ENCODE results near the gene DMC1.
A peak's percentile ranks its signal among the peaks of the same experiment; 100 is the strongest.

Gene DMC1

DNA sequence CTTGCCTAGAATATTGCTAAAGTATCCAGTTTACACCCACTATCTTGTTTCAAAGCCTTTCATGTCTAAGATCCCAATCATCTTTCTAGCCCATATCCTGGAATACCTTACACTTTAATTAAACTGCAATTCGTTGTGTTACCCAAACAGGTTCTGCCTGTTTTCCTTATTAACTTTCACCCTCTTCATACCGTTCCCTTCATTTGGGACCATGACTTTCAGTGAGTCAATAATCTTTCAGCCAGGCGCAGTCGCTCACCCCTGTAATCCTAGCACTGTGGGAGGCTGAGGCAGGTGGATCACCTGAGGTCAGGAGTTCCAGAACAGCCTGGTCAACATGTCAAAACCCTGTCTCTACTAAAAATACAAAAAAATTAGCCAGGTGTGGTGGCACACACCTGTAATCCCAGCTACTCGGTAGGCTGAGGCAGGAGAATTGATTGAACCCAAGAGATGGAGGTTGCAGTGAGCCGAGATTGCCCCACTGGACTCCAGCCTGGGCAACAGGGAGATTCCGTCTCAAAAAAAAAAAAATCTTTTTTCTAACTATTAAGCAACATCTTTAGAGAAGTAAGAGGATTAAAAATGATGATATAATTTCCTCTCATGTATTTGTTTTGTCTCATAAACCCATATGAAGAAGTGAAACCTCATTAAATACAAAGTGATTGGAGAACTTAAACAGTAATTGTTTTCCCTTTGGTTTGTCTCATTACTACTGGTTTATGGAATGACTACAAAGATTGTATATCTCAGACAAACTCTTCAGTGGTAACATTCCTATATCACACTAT lies 20.7 kb downstream of the DMC1 start:
- no peaks in the 10 kb centered on the region for H3K79me1 ChIP-seq (ENCODE audit: low read length)
- no peak overlapping the region for H2BK120ac ChIP-seq (ENCODE audit: insufficient read depth, low read length, poor library complexity)
- H2BK12ac ChIP-seq (ENCODE audit: low read length): no peak overlapping the region
- no peak overlapping the region for H3K27ac ChIP-seq (ENCODE audit: low read depth, low read length)
- H3K4me1 ChIP-seq (ENCODE audit: control insufficient read depth in 1 of 2, insufficient read depth in 2 of 2, low read length in 2 of 2): no peaks in the 10 kb centered on the region
- H3K27me3 ChIP-seq (ENCODE audit: insufficient read depth, low read length): no peaks in the 10 kb centered on the region
- no peaks in the 10 kb centered on the region for H3K79me2 ChIP-seq (ENCODE audit: control insufficient read depth, insufficient read depth, low read length, poor library complexity)
- no peak overlapping the region for H3K18ac ChIP-seq (ENCODE audit: low read length)
- peak; percentile 62 to 97 for DNase-seq
- WGBS (ENCODE audit: extremely low coverage, insufficient coverage, insufficient read length): no CpG with 5 or more reads among the region's 7 CpGs
- H3K23ac ChIP-seq (ENCODE audit: low read length): no peak overlapping the region
- H3K36me3 ChIP-seq (ENCODE audit: control insufficient read depth in 1 of 2, insufficient read depth in 2 of 2, low read length in 2 of 2): no peaks in the 10 kb centered on the region
- no peak overlapping the region for H4K8ac ChIP-seq (ENCODE audit: low read depth, low read length)
- no peak overlapping the region for H3K4ac ChIP-seq (ENCODE audit: low read depth, low read length)
- H3K9me3 ChIP-seq (ENCODE audit: insufficient read depth, low read depth, low read length): no peaks in the 10 kb centered on the region
- H3K4me3 ChIP-seq (ENCODE audit: low read depth, low read length): no peak overlapping the region
- H2AFZ ChIP-seq (ENCODE audit: insufficient read depth, low read length, poor library complexity): no peak overlapping the region
- H3K9ac ChIP-seq (ENCODE audit: low read length): no peak overlapping the region
- no peak overlapping the region for H3K4me2 ChIP-seq (ENCODE audit: low read length)
- H3K14ac ChIP-seq (ENCODE audit: low read length): no peak overlapping the region
- no peak overlapping the region for H2BK5ac ChIP-seq (ENCODE audit: low read depth, low read length, poor library complexity)
- H2AK5ac ChIP-seq (ENCODE audit: low read length): no peak overlapping the region
- H4K12ac ChIP-seq (ENCODE audit: low read depth, low read length): no peak overlapping the region
- no peak overlapping the region for H4K91ac ChIP-seq (ENCODE audit: low read depth, low read length)

DNA sequence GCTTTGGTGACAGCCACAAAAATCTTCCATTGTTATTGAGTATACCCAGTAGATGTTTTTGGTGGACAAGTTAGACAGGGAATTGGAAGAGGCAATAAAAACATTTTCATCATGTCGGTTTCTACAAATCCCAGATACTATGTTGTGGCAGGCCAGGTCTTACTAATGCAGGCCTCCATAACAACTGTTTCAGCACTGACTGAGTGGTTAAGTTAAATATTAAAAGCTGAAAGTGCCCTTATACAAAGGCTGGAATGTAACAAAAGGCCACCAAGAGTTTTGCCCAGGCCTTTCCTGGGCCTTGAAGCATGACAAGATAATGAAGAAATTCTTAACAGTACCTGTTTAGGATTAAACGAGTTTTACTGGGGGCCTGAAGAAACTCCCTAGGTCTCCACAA lies 29.3 kb downstream of the DMC1 start:
- Histone ChIP-seq H3K36me3 (ENCODE audit: control insufficient read depth in 1 of 2, insufficient read depth in 2 of 2, low read length in 2 of 2) (no peaks in the 10 kb centered on the region), H3K79me2 (ENCODE audit: control insufficient read depth, insufficient read depth, low read length, poor library complexity) (no peaks in the 10 kb centered on the region), H3K4ac (ENCODE audit: low read depth, low read length) (no peak overlapping the region), H3K14ac (ENCODE audit: low read length) (no peak overlapping the region), H3K23ac (ENCODE audit: low read length) (no peak overlapping the region), H2BK5ac (ENCODE audit: low read depth, low read length, poor library complexity) (no peak overlapping the region), H3K27ac (ENCODE audit: low read depth, low read length) (no peak overlapping the region), H3K18ac (ENCODE audit: low read length) (no peak overlapping the region), H4K8ac (ENCODE audit: low read depth, low read length) (no peak overlapping the region), H3K4me2 (ENCODE audit: low read length) (no peak overlapping the region), H2AFZ (ENCODE audit: insufficient read depth, low read length, poor library complexity) (no peak overlapping the region), H3K4me1 (ENCODE audit: control insufficient read depth in 1 of 2, insufficient read depth in 2 of 2, low read length in 2 of 2) (no peaks in the 10 kb centered on the region), H4K91ac (ENCODE audit: low read depth, low read length) (no peak overlapping the region), H3K27me3 (ENCODE audit: insufficient read depth, low read length) (no peaks in the 10 kb centered on the region), H3K9ac (ENCODE audit: low read length) (no peak overlapping the region), H2AK5ac (ENCODE audit: low read length) (no peak overlapping the region), H3K9me3 (ENCODE audit: insufficient read depth, low read depth, low read length) (peaks cover 2% of the 10 kb centered on the region), H3K4me3 (ENCODE audit: low read depth, low read length) (no peak overlapping the region), H3K79me1 (ENCODE audit: low read length) (no peaks in the 10 kb centered on the region), H2BK12ac (ENCODE audit: low read length) (no peak overlapping the region), H4K12ac (ENCODE audit: low read depth, low read length) (no peak overlapping the region), H2BK120ac (ENCODE audit: insufficient read depth, low read length, poor library complexity) (no peak overlapping the region)
- no CpG with 5 or more reads among the region's 2 CpGs for WGBS (ENCODE audit: extremely low coverage, insufficient coverage, insufficient read length)
- no peak for DNase-seq

DNA sequence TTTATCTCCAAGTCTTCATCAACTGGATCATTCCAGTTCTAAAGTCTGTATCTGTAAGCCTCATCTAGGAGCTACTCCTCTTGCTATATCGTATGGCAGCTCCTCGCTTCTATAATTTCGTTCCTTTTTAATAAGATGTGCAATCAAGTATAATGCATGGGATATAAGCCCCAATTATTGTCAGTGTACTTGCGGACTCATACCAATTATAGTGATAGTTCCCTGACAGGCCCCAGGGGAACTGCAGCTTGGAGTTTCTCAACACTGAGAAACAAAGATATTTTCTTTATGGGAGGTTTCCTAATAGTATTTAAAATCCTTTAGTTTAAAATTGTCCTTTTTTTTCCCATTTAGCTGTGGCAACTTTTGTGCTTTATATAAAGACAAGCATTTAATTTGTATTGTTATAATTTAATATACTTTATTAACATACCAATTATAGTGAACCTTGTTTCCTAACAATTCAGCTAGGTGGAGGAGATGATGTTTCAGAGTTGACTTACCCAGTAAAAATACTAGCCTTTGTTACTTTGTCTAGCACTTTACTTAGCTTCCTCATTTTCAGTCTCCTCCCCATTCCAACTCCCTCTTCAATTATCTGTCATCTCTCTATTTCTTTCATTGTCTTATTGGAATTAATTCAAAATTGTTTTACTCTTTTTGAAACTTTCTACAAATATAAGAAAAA lies 38.6 kb downstream of the DMC1 start:
- Histone ChIP-seq H2AFZ (ENCODE audit: insufficient read depth, low read length, poor library complexity) (no peak overlapping the region), H3K14ac (ENCODE audit: low read length) (no peak overlapping the region), H4K91ac (ENCODE audit: low read depth, low read length) (no peak overlapping the region), H3K79me2 (ENCODE audit: control insufficient read depth, insufficient read depth, low read length, poor library complexity) (no peaks in the 10 kb centered on the region), H4K8ac (ENCODE audit: low read depth, low read length) (no peak overlapping the region), H3K9me3 (ENCODE audit: insufficient read depth, low read depth, low read length) (no peaks in the 10 kb centered on the region), H3K18ac (ENCODE audit: low read length) (no peak overlapping the region), H3K36me3 (ENCODE audit: control insufficient read depth in 1 of 2, insufficient read depth in 2 of 2, low read length in 2 of 2) (no peaks in the 10 kb centered on the region), H3K4me1 (ENCODE audit: control insufficient read depth in 1 of 2, insufficient read depth in 2 of 2, low read length in 2 of 2) (no peaks in the 10 kb centered on the region), H3K4me2 (ENCODE audit: low read length) (no peak overlapping the region), H3K23ac (ENCODE audit: low read length) (no peak overlapping the region), H3K79me1 (ENCODE audit: low read length) (no peaks in the 10 kb centered on the region), H3K9ac (ENCODE audit: low read length) (no peak overlapping the region), H2AK5ac (ENCODE audit: low read length) (no peak overlapping the region), H3K27ac (ENCODE audit: low read depth, low read length) (no peak overlapping the region), H3K4ac (ENCODE audit: low read depth, low read length) (no peak overlapping the region), H3K27me3 (ENCODE audit: insufficient read depth, low read length) (no peaks in the 10 kb centered on the region), H2BK120ac (ENCODE audit: insufficient read depth, low read length, poor library complexity) (no peak overlapping the region), H2BK5ac (ENCODE audit: low read depth, low read length, poor library complexity) (no peak overlapping the region), H2BK12ac (ENCODE audit: low read length) (no peak overlapping the region), H4K12ac (ENCODE audit: low read depth, low read length) (no peak overlapping the region), H3K4me3 (ENCODE audit: low read depth, low read length) (no peak overlapping the region)
- WGBS (ENCODE audit: extremely low coverage, insufficient coverage, insufficient read length): no CpG with 5 or more reads among the region's 4 CpGs
- no peak for DNase-seq

DNA sequence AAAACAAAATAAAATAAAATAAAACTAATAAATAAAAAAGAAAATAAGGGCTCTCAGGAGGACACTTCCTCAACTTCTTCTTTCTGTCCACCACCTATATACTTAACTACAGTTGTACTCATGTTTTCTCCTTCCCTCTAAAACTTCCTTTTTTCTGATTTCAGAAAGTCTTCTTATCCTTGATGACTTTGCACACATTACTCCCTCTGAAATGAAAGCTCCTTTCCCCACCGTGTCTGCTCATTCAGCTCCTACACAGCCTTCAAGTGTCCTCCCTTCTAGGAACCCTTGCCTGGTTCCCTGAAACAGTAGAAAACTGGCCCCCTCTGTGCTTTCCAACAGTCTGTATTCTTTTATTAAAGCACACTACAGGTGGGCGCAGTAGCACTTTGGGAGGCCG lies 45.6 kb downstream of the DMC1 start:
- Histone ChIP-seq H3K27me3 (ENCODE audit: insufficient read depth, low read length) (no peaks in the 10 kb centered on the region), H4K8ac (ENCODE audit: low read depth, low read length) (no peak overlapping the region), H3K18ac (ENCODE audit: low read length) (no peak overlapping the region), H3K4ac (ENCODE audit: low read depth, low read length) (no peak overlapping the region), H3K79me1 (ENCODE audit: low read length) (no peaks in the 10 kb centered on the region), H3K27ac (ENCODE audit: low read depth, low read length) (no peak overlapping the region), H2BK120ac (ENCODE audit: insufficient read depth, low read length, poor library complexity) (no peak overlapping the region), H3K23ac (ENCODE audit: low read length) (no peak overlapping the region), H2AK5ac (ENCODE audit: low read length) (no peak overlapping the region), H4K12ac (ENCODE audit: low read depth, low read length) (no peak overlapping the region), H3K36me3 (ENCODE audit: control insufficient read depth in 1 of 2, insufficient read depth in 2 of 2, low read length in 2 of 2) (no peaks in the 10 kb centered on the region), H3K4me3 (ENCODE audit: low read depth, low read length) (no peak overlapping the region), H3K14ac (ENCODE audit: low read length) (no peak overlapping the region), H3K4me1 (ENCODE audit: control insufficient read depth in 1 of 2, insufficient read depth in 2 of 2, low read length in 2 of 2) (no peaks in the 10 kb centered on the region), H4K91ac (ENCODE audit: low read depth, low read length) (no peak overlapping the region), H3K4me2 (ENCODE audit: low read length) (no peak overlapping the region), H2AFZ (ENCODE audit: insufficient read depth, low read length, poor library complexity) (no peak overlapping the region), H3K9ac (ENCODE audit: low read length) (no peak overlapping the region), H3K9me3 (ENCODE audit: insufficient read depth, low read depth, low read length) (no peaks in the 10 kb centered on the region), H2BK5ac (ENCODE audit: low read depth, low read length, poor library complexity) (no peak overlapping the region), H2BK12ac (ENCODE audit: low read length) (no peak overlapping the region), H3K79me2 (ENCODE audit: control insufficient read depth, insufficient read depth, low read length, poor library complexity) (no peaks in the 10 kb centered on the region)
- DNase-seq: no peak
- no CpG with 5 or more reads among the region's 3 CpGs for WGBS (ENCODE audit: extremely low coverage, insufficient coverage, insufficient read length)

All from trophoblast cell (in vitro differentiated cells and primary cell).